Karpas-422 (cell line): ENCODE data around the gene EVC. TPM values are rescaled to one million over a fixed set of nuclear protein-coding genes. Genes with fewer than 3 reads are reported as not detected.
"Not testable (repeated sequence)": the region's sequence is repeated elsewhere in the genome, so short reads cannot be mapped to it uniquely, and the experiment has no call there.

Source experiments
- DNase-seq: peaks from one replicate; pipeline ENCODE4 v3.0.0-alpha.2; 2015
- H2AFZ ChIP-seq: fragments of 200-600 bp; sonication (generic); 2 replicates; pipeline ENCODE4 v1.6.1; 2014; ENCODE audit warnings: antibody characterized with exemption, low read length, mixed read lengths
- H3K27ac ChIP-seq: fragments of 200-600 bp; sonication (generic); 2 replicates; pipeline ENCODE4 v1.5.1; 2014; ENCODE audit warnings: mild to moderate bottlenecking, low read length, moderate library complexity
- H3K27me3 ChIP-seq: fragments of 200-600 bp; sonication (generic); 2 replicates; pipeline ENCODE4 v1.6.1; 2014; ENCODE audit warnings: low read length, mixed read lengths
- H3K36me3 ChIP-seq: fragments of 200-600 bp; sonication (generic); 2 replicates; pipeline ENCODE4 v1.6.1; 2014; ENCODE audit warnings: low read length, mixed read lengths; ENCODE audit not compliant: insufficient read depth
- H3K4me1 ChIP-seq: fragments of 200-600 bp; sonication (generic); 2 replicates; pipeline ENCODE4 v1.6.1; 2014; ENCODE audit warnings: mild to moderate bottlenecking, low read length, mixed read lengths
- H3K4me2 ChIP-seq: fragments of 200-600 bp; sonication (generic); 2 replicates; pipeline ENCODE4 v1.6.1; 2014; ENCODE audit warnings: low read length, low read depth, mild to moderate bottlenecking; ENCODE audit not compliant: poor library complexity, severe bottlenecking
- H3K4me3 ChIP-seq: fragments of 200-600 bp; sonication (generic); 2 replicates; pipeline ENCODE4 v1.5.1; 2014; ENCODE audit warnings: mild to moderate bottlenecking, antibody characterized with exemption, low read length, mixed read lengths
- H3K79me2 ChIP-seq: fragments of 200-600 bp; sonication (generic); 2 replicates; pipeline ENCODE4 v1.6.1; 2014; ENCODE audit warnings: mild to moderate bottlenecking, low read length, mixed read lengths
- H3K9ac ChIP-seq: fragments of 200-600 bp; sonication (generic); 2 replicates; pipeline ENCODE4 v1.6.0; 2014; ENCODE audit warnings: low read length
- H3K9me2 ChIP-seq: fragments of 200-600 bp; sonication (generic), shearing (Covaris generic); replicated peaks from 2 replicates; pipeline ENCODE4 v1.6.0; 2014; ENCODE audit warnings: mild to moderate bottlenecking, low read length, moderate library complexity; ENCODE audit not compliant: insufficient read depth
- H3K9me3 ChIP-seq: fragments of 300-700, 200-600 bp; sonication (generic); 2 replicates; pipeline ENCODE4 v1.6.1; 2014; ENCODE audit warnings: low read length, mixed read lengths
- H4K20me1 ChIP-seq: fragments of 200-600 bp; sonication (generic); 2 replicates; pipeline ENCODE4 v1.6.1; 2014; ENCODE audit warnings: mild to moderate bottlenecking, antibody characterized with exemption, low read length, low read depth; ENCODE audit not compliant: insufficient read depth
- total RNA-seq: library from RNA; depleted of rRNA; stranded (reverse); fragments of >200 nt; shearing (Covaris generic); gene quantifications from 2 replicates; pipeline ENCODE4 v1.2.3, GENCODE V29; 2014; ENCODE audit warnings: low replicate concordance; rRNA removed

EVC gene
- total RNA-seq, 1 experiment from 2014 or later: not detected

DNA sequence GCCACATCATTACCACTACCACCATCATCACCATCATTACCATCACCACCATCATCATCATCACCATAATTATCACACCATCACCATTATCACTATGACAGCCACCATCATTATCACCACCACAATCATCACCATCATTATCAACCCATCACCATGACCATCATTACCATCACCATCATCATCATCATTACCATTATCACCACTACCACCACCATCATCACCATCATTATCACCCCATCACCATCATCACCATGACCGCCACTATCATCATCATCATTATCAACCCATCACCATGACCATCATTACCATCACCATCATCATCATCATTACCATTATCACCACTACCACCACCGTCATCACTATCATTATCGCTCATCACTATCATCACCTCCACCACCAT lies 145.4 kb downstream of the EVC start:
- H3K4me2 ChIP-seq, DNase-seq, H3K9me2 ChIP-seq, H3K36me3 ChIP-seq, H4K20me1 ChIP-seq, H3K27ac ChIP-seq, H3K79me2 ChIP-seq, H2AFZ ChIP-seq, H3K9ac ChIP-seq, H3K27me3 ChIP-seq, H3K4me3 ChIP-seq, H3K9me3 ChIP-seq: not testable (repeated sequence)
- H3K4me1 ChIP-seq: peaks cover 54% of the 10 kb centered on the region

DNA sequence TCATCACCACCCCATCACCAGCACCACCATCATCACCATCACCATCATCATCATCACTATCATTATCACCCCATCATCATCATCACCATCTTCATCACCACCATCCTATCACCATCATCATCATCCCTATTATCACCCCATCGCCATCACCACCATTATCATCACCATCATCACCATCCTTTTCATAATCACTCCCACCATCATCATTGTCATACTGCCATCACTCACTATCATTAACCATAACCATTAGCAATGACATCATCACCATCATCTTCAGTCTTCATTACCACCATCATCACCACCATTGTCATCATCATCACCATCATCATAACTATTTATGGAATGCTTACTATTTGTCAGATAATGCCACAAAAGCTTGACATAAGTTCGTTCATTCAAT lies 146.2 kb downstream of the EVC start:
- Histone ChIP-seq H3K9ac (no peak overlapping the region), H3K27ac (0 out of 2 replicates have a peak overlapping the region, but pooled peaks have one; percentile 39), H3K4me2 (peak overlapping the region; percentile 35), H3K27me3 (no peaks in the 10 kb centered on the region; the same call in 1 of the 2 replicates), H4K20me1 (no peaks in the 10 kb centered on the region), H3K4me3 (no peak overlapping the region), H3K4me1 (peaks cover 56% of the 10 kb centered on the region), H2AFZ (no peak overlapping the region), H3K9me2 (no peaks in the 10 kb centered on the region), H3K79me2 (no peaks in the 10 kb centered on the region), H3K36me3 (no peaks in the 10 kb centered on the region), H3K9me3 (no peaks in the 10 kb centered on the region; the same call in 1 of the 2 replicates)
- no peak for DNase-seq

DNA sequence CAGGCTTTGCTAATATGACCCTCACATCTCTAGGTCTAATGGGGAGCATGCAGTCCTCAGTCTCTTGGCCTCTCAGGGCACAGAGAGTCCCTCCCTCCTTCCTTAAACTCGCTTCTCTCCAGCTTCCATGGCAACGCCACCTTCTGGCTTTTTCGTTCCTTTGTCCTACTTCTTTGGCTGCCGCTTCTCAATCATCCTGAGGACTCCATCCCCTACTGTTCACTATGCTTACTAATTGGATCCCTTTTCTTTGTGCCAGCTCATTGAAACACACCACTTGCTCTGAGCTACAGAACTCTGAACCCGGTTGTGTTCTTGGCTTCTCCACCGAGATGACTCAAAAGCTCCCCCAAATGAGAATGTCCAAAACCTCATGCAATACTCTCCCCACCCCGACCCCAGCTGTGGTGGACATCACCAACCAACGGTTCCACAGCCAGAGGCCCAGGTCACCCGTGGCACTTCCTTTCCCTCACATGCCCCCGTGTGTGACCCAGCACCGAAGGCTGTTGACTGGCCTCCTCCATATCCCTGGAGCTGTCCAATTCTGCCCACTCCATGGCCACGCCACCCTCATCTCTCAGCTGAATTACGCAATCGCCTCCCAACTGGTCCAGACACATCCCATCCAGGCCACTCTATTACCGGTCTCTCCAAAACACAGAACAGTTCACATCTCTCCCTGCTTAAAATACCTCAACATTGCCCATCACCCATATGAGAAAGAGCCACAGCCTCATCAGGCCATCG lies 147.2 kb downstream of the EVC start:
- H3K27me3 ChIP-seq: no peaks in the 10 kb centered on the region; the same call in 1 of the 2 replicates
- H3K9me3 ChIP-seq: no peaks in the 10 kb centered on the region; the same call in 1 of the 2 replicates
- H3K9ac ChIP-seq: no peak overlapping the region
- no peak for DNase-seq
- no peak overlapping the region for H3K27ac ChIP-seq
- H2AFZ ChIP-seq: no peak overlapping the region
- H3K9me2 ChIP-seq: no peaks in the 10 kb centered on the region
- H3K4me2 ChIP-seq: peak overlapping the region; percentile 35
- peaks cover 54% of the 10 kb centered on the region for H3K4me1 ChIP-seq
- peak overlapping the region; percentile 6; the same call in 1 of the 2 replicates for H3K4me3 ChIP-seq
- H4K20me1 ChIP-seq: no peaks in the 10 kb centered on the region
- H3K36me3 ChIP-seq: no peaks in the 10 kb centered on the region
- no peaks in the 10 kb centered on the region for H3K79me2 ChIP-seq

DNA sequence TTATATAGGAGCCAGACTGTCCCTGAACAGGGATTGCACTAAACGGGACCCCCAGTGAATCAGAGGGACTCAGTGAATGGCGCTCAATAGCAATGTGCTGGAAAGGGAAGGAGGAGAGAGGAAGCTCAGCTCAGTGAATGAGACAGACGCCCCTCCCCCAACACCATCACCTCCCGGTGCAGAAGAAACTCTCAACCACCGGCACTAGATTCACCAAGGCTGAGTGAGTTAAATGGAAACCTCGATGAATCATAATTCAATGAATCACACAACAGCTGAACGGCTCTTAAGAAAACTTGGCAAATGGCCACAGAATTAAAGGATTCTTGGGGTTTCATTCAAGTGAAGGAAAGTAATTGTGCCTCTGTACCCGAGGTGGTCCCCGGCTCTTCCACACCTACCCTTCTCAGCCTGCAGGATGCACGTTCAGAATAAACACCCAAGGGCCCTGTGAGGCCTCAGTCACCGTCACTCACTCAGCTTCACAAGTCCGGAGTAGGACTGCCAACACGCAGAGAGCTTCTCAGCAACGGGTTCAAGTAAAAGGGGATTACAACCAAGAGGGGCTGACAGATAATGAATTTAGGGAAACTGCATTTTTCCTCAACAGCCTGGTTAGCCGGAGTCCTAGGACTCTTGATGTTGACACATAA lies 152.6 kb downstream of the EVC start:
- DNase-seq: peak; percentile 83
- peak overlapping the region; percentile 45 for H3K4me2 ChIP-seq

More for the DNA sequence above, 152.6 kb downstream of the EVC start:
- no peak overlapping the region for H2AFZ ChIP-seq
- no peaks in the 10 kb centered on the region; the same call in 1 of the 2 replicates for H3K9me3 ChIP-seq
- H3K9me2 ChIP-seq: no peaks in the 10 kb centered on the region
- no peak overlapping the region for H3K27ac ChIP-seq
- no peaks in the 10 kb centered on the region for H3K27me3 ChIP-seq
- H4K20me1 ChIP-seq: no peaks in the 10 kb centered on the region
- H3K79me2 ChIP-seq: no peaks in the 10 kb centered on the region
- H3K4me3 ChIP-seq: no peak overlapping the region
- H3K4me1 ChIP-seq: peaks cover 63% of the 10 kb centered on the region
- no peak overlapping the region for H3K9ac ChIP-seq
- H3K36me3 ChIP-seq: no peaks in the 10 kb centered on the region

Other genes with a start within 250 kb of the EVC start
- gene EVC2, start 2.6 kb upstream of the EVC start, total RNA-seq: 0.15 and 0.36 TPM in 2 replicates
- 0.40 and 0.48 TPM in 2 replicates for gene CRMP1, start 181.9 kb downstream of the EVC start, total RNA-seq